ENCODE data around the gene LEMD2.

DNA sequence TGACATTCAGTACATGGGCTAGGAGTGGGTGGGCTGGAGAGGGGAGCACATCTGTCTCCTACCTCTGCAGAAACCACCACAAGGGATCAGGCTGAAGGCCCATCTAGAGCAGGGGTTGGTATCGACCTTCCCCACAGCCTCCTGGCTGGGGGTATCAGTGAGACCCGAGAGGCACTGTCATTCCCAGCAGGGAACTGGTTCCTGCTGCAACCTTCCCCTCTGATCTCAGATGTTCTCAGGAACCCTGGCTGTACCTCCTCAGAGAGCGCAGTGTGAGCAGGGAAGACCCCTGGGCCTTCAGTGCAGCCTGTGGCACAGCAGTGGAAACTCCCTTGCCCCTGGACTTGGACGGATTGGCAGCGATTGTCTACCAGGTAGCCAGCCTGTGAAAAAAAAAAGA is 50.1 kb downstream of the LEMD2 start:
- TF ChIP-seq, protein P1, sequence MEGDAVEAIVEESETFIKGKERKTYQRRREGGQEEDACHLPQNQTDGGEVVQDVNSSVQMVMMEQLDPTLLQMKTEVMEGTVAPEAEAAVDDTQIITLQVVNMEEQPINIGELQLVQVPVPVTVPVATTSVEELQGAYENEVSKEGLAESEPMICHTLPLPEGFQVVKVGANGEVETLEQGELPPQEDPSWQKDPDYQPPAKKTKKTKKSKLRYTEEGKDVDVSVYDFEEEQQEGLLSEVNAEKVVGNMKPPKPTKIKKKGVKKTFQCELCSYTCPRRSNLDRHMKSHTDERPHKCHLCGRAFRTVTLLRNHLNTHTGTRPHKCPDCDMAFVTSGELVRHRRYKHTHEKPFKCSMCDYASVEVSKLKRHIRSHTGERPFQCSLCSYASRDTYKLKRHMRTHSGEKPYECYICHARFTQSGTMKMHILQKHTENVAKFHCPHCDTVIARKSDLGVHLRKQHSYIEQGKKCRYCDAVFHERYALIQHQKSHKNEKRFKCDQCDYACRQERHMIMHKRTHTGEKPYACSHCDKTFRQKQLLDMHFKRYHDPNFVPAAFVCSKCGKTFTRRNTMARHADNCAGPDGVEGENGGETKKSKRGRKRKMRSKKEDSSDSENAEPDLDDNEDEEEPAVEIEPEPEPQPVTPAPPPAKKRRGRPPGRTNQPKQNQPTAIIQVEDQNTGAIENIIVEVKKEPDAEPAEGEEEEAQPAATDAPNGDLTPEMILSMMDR (conservative IDR thresholded peaks at IDR 0.05 in 1 of 2, IDR thresholded peaks at IDR 0.05 in 1 of 2; ENCODE audit: extremely low read depth in 1 of 2, insufficient read depth in 1 of 2, low read depth in 1 of 2, low read length in 2 of 2) = no peak
- TF ChIP-seq EZH2 (IDR thresholded peaks at IDR 0.05; ENCODE audit: borderline replicate concordance, low read length) = no peak

Data from mammary epithelial cell (primary cell).